GM13977 (cell line): ENCODE data around the gene THSD4.
"Not testable (repeated sequence)": the region's sequence is repeated elsewhere in the genome, so short reads cannot be mapped to it uniquely, and the experiment has no call there.

Experiments
- DNase-seq: peaks from one replicate; pipeline ENCODE4 v3.0.0; 2012; ENCODE audit warnings: low spot score
- in situ Hi-C: fragments of 300-500 bp; cut with MboI; formaldehyde crosslinking; loops from one replicate; pipeline ENCODE4 v1.12.0; 2022; ENCODE audit warnings: low sequenced_read_pairs, low pct_unique_long_range_greater_than_20kb, mixed read lengths, inconsistent platforms; ENCODE audit not compliant: unreplicated experiment
- TF ChIP-seq, protein P1 (sequence below): IDR thresholded peaks from 2 replicates; pipeline ENCODE4 v1.5.1; 2012; ENCODE audit warnings: mild to moderate bottlenecking, control low read depth; ENCODE audit not compliant: insufficient read depth; ENCODE audit errors: extremely low read depth, missing control alignments

THSD4 gene

DNA sequence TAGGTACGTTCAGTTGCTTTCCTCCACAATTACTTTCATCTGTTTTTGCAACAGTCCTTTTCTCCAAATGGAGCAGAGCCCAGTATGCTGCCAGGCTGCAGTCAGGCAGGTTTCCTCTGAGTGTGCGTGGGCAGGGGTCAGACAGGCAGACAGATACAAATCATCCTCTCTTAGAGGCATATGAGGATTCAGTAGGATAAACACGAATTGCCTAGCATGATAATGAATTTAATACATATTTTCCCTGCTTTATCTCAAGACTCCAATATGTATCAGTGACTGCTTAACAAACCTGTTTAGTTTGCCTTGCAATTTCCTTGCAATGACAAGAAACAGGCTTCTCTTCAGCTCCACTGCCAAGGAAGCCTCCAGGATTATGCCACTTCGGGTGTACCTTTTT, 554.4 kb downstream of the THSD4 start:
- in situ Hi-C loops: no loop called here

DNA sequence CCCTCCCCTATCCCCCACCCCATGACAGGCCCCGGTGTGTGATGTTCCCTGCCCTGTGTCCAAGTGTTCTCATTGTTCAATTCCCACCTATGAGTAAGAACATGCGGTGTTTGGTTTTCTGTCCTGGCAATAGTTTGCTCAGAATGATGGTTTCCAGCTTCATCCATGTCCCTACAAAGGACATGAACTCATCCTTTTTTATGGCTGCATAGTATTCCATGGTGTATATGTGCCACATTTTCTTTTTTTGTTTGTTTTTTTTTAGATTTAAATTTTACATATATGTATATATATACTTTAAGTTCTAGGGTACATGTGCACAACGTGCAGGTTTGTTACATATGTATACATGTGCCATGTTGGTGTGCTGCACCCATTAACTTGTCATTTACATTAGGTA, 555.0 kb downstream of the THSD4 start:
- DNase-seq, in situ Hi-C loops: not testable (repeated sequence)

More for the DNA sequence above, 554.4 kb downstream of the THSD4 start:
- TF ChIP-seq, protein P1, sequence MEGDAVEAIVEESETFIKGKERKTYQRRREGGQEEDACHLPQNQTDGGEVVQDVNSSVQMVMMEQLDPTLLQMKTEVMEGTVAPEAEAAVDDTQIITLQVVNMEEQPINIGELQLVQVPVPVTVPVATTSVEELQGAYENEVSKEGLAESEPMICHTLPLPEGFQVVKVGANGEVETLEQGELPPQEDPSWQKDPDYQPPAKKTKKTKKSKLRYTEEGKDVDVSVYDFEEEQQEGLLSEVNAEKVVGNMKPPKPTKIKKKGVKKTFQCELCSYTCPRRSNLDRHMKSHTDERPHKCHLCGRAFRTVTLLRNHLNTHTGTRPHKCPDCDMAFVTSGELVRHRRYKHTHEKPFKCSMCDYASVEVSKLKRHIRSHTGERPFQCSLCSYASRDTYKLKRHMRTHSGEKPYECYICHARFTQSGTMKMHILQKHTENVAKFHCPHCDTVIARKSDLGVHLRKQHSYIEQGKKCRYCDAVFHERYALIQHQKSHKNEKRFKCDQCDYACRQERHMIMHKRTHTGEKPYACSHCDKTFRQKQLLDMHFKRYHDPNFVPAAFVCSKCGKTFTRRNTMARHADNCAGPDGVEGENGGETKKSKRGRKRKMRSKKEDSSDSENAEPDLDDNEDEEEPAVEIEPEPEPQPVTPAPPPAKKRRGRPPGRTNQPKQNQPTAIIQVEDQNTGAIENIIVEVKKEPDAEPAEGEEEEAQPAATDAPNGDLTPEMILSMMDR: no peak
- no peak for DNase-seq

DNA sequence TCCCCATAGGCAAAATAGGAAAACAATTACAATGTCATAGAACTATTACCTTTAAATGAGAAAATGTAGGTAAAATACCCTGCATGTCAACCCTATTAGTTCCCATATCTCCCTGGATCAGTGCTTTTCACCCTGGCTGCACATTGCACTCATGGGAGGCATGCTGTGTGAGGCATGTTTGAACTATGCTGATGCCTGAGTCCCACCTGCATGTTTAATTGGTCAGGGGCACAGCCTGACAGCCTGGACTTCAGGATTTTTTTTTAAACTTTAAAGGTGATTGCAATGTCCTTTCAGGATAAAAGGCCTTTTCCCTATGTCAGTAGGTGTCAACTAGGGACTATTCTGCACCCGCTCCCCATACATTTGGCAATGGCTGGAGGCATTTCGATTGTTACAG, 559.1 kb downstream of the THSD4 start:
- DNase-seq: no peak
- TF ChIP-seq, protein P1: no peak
- in situ Hi-C loops: no loop called here

DNA sequence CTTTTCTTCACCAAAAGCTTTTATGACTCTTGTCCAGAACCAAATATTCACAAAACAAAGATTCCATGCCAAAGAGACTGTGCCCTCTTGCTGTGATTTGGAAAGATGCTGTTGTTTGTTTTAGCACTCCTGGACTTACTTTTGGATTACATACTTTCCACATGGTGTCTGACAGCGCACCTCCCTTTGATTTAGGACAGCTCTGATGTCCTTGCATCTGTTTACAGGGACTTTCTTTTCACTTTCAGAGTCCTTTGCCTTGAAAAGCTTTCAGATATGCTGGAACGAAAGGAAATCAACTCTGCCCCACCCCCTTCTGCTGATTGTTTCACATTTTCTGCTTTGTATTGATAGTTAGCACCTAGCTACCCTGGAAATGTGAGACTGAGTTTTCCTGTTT, 562.1 kb downstream of the THSD4 start:
- no peak for DNase-seq
- TF ChIP-seq, protein P1: no peak
- in situ Hi-C loops: no loop called here

DNA sequence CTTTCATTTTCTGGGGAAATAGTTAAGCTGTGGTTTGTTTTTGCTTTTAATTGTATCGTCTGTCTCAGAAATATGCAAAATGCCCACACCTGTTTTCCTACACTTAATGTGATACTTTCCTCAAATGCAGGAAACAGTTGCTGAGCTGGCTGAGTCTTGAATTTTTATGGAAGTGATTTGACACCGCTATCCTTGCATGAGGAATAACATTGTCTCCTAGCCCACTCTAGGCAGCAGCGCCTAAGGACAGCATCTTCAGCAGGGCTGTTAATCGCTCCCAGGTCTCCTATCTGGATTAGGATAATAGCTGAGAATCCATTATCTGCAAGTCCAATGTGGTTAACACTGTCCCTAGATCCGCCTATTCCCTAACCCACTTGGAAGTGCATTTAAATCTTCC, 562.5 kb downstream of the THSD4 start:
- in situ Hi-C loops: no loop called here
- TF ChIP-seq, protein P1: no peak
- DNase-seq: no peak

DNA sequence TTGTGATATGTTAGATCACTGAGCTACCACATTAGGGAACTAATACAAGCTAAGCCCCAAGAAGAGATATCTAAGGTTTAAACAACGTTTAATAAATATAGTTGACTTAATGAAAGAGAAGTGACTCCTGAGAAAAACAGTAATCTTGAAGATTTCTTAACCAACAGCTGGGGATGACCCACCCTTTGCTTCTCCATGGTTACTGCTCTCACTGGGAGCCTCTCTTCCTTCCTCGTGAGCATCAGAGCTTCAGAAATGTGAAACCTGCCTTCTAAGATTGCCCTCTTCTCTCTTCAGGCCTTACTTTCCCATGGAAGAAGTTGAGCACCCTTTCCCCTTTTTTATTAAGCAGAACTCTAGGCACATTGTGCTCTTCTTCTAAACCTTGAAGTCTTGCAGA, 562.9 kb downstream of the THSD4 start:
- in situ Hi-C loops: no loop called here
- TF ChIP-seq, protein P1: no peak
- no peak for DNase-seq

DNA sequence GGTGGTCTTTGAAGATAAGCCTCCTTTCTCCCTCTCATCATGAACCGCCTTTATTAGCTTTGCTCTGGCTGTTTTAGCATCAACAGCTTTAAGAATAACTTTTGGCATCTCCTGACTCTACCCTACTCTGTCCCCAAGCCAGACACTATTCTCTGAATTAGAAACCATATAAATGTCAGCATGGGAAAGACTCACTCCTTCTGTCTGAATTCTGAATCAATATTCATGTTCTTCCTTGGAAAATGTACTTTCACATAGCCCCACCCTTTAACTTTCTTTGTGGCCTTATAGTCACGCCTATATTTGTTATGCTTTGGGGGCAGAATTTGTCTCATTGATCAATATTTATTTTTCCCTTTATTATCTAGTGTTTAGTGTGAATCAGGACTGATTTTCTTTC, 563.3 kb downstream of the THSD4 start:
- DNase-seq: no peak
- TF ChIP-seq, protein P1: no peak
- in situ Hi-C loops: no loop called here
